Fibroblast of skin of abdomen (primary cell): ENCODE data around the gene EXD3.

Source experiments
- DNase-seq: peaks from one replicate; pipeline ENCODE4 v3.0.0-alpha.2; 2013

Gene EXD3

GRCh38 chr9:137280474-137281344 is 142.3 kb downstream of the EXD3 start:
- DNase-seq, result no peak

GRCh38 chr9:137279741-137280473 is 143.1 kb downstream of the EXD3 start:
- DNase-seq, result no peak

GRCh38 chr9:137278721-137279711 is 143.9 kb downstream of the EXD3 start:
- DNase-seq, result no peak

GRCh38 chr9:137278061-137278701 is 144.8 kb downstream of the EXD3 start:
- DNase-seq, result no peak

- DNase-seq, result peak; percentile 60
These were observed 145.5 kb downstream of the EXD3 start, which contains the start of gene TOR4A for GRCh38 chr9:137277329-137278041. TSS of gene TOR4A (plus strand) at chr9:137277726. CDS start at chr9:137278690, 964 bp downstream.

- peak; percentile 52 for DNase-seq
These were observed 146.3 kb downstream of the EXD3 start for GRCh38 chr9:137276473-137277328.

GRCh38 chr9:137275588-137276472 is 147.1 kb downstream of the EXD3 start:
- DNase-seq, result no peak

- DNase-seq, result no peak
These were observed 147.8 kb downstream of the EXD3 start for GRCh38 chr9:137275203-137275587.

GRCh38 chr9:137273611-137274320 is 149.2 kb downstream of the EXD3 start:
- no peak for DNase-seq

GRCh38 chr9:137273095-137273490 is 149.9 kb downstream of the EXD3 start:
- no peak for DNase-seq

GRCh38 chr9:137272241-137273094 is 150.5 kb downstream of the EXD3 start:
- no peak for DNase-seq

GRCh38 chr9:137271696-137272076 is 151.3 kb downstream of the EXD3 start:
- DNase-seq, result no peak

- no peak for DNase-seq
These were observed 151.8 kb downstream of the EXD3 start for GRCh38 chr9:137270929-137271695.

- DNase-seq, result no peak
These were observed 153.7 kb downstream of the EXD3 start for GRCh38 chr9:137269231-137269772.

GRCh38 chr9:137268538-137269201 is 154.3 kb downstream of the EXD3 start:
- DNase-seq, result no peak

GRCh38 chr9:137267933-137268355 is 155.0 kb downstream of the EXD3 start:
- no peak for DNase-seq
